ENCODE data around the gene SEC14L3. TPM values are rescaled to one million over a fixed set of nuclear protein-coding genes. Genes with fewer than 3 reads are reported as not detected.

Gene SEC14L3
- total and polyA plus RNA-seq, 2 donors (not counting 3 experiments of a cell fraction or from before 2014, with no cell fraction given), result not detected

- FAIRE-seq, result no peak
- H3K79me2 ChIP-seq (ENCODE audit: control insufficient read depth, insufficient read depth, low read length), result no peaks in the 10 kb centered on the region
- ChIA-PET POLR2A (no interaction called here), CTCF (interaction anchor here (1.0 to 1.2 kb wide), 2 partner anchors 37 to 148 kb away, joined by 3 read pairs; no protein-coding TSS in a partner anchor)
- H3K27ac ChIP-seq (ENCODE audit: insufficient read depth, low read depth, low read length), result no peak overlapping the region
- intact Hi-C loops (cut with micrococcal nuclease), result no loop called here
- no peaks in the 10 kb centered on the region for H3K9me1 ChIP-seq (replicated peaks; ENCODE audit: control insufficient read depth, extremely low read depth, insufficient read depth, low read length)
- no TSS peak for BruUV-seq (replicated peaks)
- no peaks in the 10 kb centered on the region for H3K9me3 ChIP-seq (replicated peaks; ENCODE audit: control insufficient read depth, insufficient read depth, low read length)
- H3K4me3 ChIP-seq (replicated peaks in 1 of 3; ENCODE audit: insufficient read depth in 1 of 3, low read depth in 1 of 3, low read length in 3 of 3), result no peak overlapping the region
- no peak overlapping the region for H2AFZ ChIP-seq (ENCODE audit: low read depth, low read length)
- dilution Hi-C loops (cut with MboI; ENCODE audit: extremely low pct_ligation_motif_present, low sequenced_read_pairs), result no loop called here
- H3K4me1 ChIP-seq (ENCODE audit: control insufficient read depth, extremely low read depth, insufficient read depth, low read length), result no peaks in the 10 kb centered on the region
- no peaks in the 10 kb centered on the region for H4K20me1 ChIP-seq (replicated peaks; ENCODE audit: control insufficient read depth, extremely low read depth, insufficient read depth, low read length)
- no peak for DNase-seq (ENCODE audit: low read depth, low spot score)
- no peaks in the 10 kb centered on the region for H3K36me3 ChIP-seq (ENCODE audit: control insufficient read depth in 2 of 2, extremely low read depth in 1 of 2, insufficient read depth in 2 of 2, low read length in 2 of 2)
- TF ChIP-seq FOS (IDR thresholded peaks at IDR 0.05; ENCODE audit: borderline replicate concordance, insufficient read depth, low read length) (no peak), POLR2AphosphoS5 (IDR thresholded peaks at IDR 0.05; ENCODE audit: insufficient read depth, low read depth, low read length) (no peak), POLR2A (IDR thresholded peaks at IDR 0.05; ENCODE audit: low read depth, low read length) (no peak), EZH2 (IDR thresholded peaks at IDR 0.05; ENCODE audit: borderline replicate concordance, low read depth, low read length, severe bottlenecking) (no peak), MYC (IDR thresholded peaks at IDR 0.05; ENCODE audit: low read depth, low read length) (no peak), GATA2 (IDR thresholded peaks at IDR 0.05; ENCODE audit: insufficient read depth, insufficient read length, low read depth, low read length) (no peak), JUN (IDR thresholded peaks at IDR 0.05; ENCODE audit: borderline replicate concordance, insufficient read depth, insufficient read length, low read depth) (no peak)
- TF ChIP-seq, protein P1, sequence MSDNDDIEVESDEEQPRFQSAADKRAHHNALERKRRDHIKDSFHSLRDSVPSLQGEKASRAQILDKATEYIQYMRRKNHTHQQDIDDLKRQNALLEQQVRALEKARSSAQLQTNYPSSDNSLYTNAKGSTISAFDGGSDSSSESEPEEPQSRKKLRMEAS (IDR thresholded peaks at IDR 0.05; ENCODE audit: insufficient read depth, insufficient read length), result no peak
- TF ChIP-seq, protein P2, sequence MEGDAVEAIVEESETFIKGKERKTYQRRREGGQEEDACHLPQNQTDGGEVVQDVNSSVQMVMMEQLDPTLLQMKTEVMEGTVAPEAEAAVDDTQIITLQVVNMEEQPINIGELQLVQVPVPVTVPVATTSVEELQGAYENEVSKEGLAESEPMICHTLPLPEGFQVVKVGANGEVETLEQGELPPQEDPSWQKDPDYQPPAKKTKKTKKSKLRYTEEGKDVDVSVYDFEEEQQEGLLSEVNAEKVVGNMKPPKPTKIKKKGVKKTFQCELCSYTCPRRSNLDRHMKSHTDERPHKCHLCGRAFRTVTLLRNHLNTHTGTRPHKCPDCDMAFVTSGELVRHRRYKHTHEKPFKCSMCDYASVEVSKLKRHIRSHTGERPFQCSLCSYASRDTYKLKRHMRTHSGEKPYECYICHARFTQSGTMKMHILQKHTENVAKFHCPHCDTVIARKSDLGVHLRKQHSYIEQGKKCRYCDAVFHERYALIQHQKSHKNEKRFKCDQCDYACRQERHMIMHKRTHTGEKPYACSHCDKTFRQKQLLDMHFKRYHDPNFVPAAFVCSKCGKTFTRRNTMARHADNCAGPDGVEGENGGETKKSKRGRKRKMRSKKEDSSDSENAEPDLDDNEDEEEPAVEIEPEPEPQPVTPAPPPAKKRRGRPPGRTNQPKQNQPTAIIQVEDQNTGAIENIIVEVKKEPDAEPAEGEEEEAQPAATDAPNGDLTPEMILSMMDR (IDR thresholded peaks at IDR 0.05; ENCODE audit: extremely low read depth in 1 of 2, insufficient read depth in 1 of 2, low read depth in 1 of 2, low read length in 2 of 2), result no peak
- H3K9ac ChIP-seq (replicated peaks; ENCODE audit: extremely low read depth, insufficient read depth, low read length), result no peak overlapping the region
- no peaks in the 10 kb centered on the region for H3K27me3 ChIP-seq (ENCODE audit: control insufficient read depth in 2 of 2, insufficient read depth in 2 of 2, low read length in 2 of 2)
- H3K4me2 ChIP-seq (ENCODE audit: insufficient read depth, low read length), result no peak overlapping the region
These were observed 17.9 kb downstream of the SEC14L3 start for GRCh38 chr22:30453731-30454510.
